H9 (cell line): ENCODE data around the gene MSI2. TPM values are rescaled to one million over a fixed set of nuclear protein-coding genes. Genes with fewer than 3 reads are reported as not detected.

Experiments used
- DNase-seq: peaks from one replicate; pipeline ENCODE4 v3.0.0-alpha.2; 2017
- H2AFZ ChIP-seq: one replicate; pipeline ENCODE4 v1.6.1; 2013; ENCODE audit warnings: mild to moderate bottlenecking, low read length, control low read depth, moderate library complexity
- H2AK5ac ChIP-seq: 2 replicates; pipeline ENCODE4 v1.6.1; 2013; ENCODE audit warnings: low read length, control low read depth, mixed read lengths; ENCODE audit not compliant: insufficient read length
- H2BK120ac ChIP-seq: one replicate; pipeline ENCODE4 v1.6.1; 2013; ENCODE audit warnings: low read depth, mild to moderate bottlenecking, low read length, control low read depth, inconsistent platforms; ENCODE audit not compliant: poor library complexity, severe bottlenecking
- H2BK12ac ChIP-seq: 2 replicates; pipeline ENCODE4 v1.6.1; 2013; ENCODE audit warnings: low read length, control low read depth, mixed read lengths, low read depth; ENCODE audit not compliant: insufficient read length
- H2BK15ac ChIP-seq: 2 replicates; pipeline ENCODE4 v1.6.1; 2013; ENCODE audit warnings: low read depth, low read length, control low read depth
- H2BK20ac ChIP-seq: one replicate; pipeline ENCODE4 v1.6.1; 2013; ENCODE audit warnings: low read depth, mild to moderate bottlenecking, low read length, control low read depth, inconsistent platforms; ENCODE audit not compliant: poor library complexity, severe bottlenecking
- H2BK5ac ChIP-seq: 2 replicates; pipeline ENCODE4 v1.6.1; 2013; ENCODE audit warnings: low read length, control low read depth, mixed read lengths; ENCODE audit not compliant: insufficient read length
- H3K14ac ChIP-seq: 2 replicates; pipeline ENCODE4 v1.6.1; 2013; ENCODE audit warnings: low read length, control low read depth; ENCODE audit not compliant: insufficient read depth
- H3K18ac ChIP-seq: 2 replicates; pipeline ENCODE4 v1.6.1; 2013; ENCODE audit warnings: low read depth, mild to moderate bottlenecking, mixed read lengths, low read length, control low read depth; ENCODE audit not compliant: insufficient read length
- H3K23ac ChIP-seq: 2 replicates; pipeline ENCODE4 v1.6.1; 2013; ENCODE audit warnings: low read length, control low read depth, mixed read lengths, low read depth; ENCODE audit not compliant: insufficient read length
- H3K23me2 ChIP-seq: 2 replicates; pipeline ENCODE4 v1.6.1; 2013; ENCODE audit warnings: low read depth, mild to moderate bottlenecking, mixed read lengths, low read length, control low read depth; ENCODE audit not compliant: insufficient read length, poor library complexity, severe bottlenecking
- H3K27ac ChIP-seq: 2 replicates; pipeline ENCODE4 v1.5.1; 2013; ENCODE audit warnings: low read length, control low read depth, mixed read lengths, low read depth; ENCODE audit not compliant: insufficient read length
- H3K27me3 ChIP-seq: 2 replicates; pipeline ENCODE4 v1.6.1; 2013; ENCODE audit warnings: low read length, control low read depth, inconsistent platforms; ENCODE audit not compliant: insufficient read depth
- H3K4ac ChIP-seq: 2 replicates; pipeline ENCODE4 v1.6.1; 2013; ENCODE audit warnings: low read depth, mild to moderate bottlenecking, control low read depth, inconsistent platforms, low read length, moderate library complexity
- H3K4me1 ChIP-seq: 2 replicates; pipeline ENCODE4 v1.6.1; 2013; ENCODE audit warnings: low read length, control low read depth, inconsistent platforms; ENCODE audit not compliant: insufficient read depth
- H3K4me2 ChIP-seq: 2 replicates; pipeline ENCODE4 v1.6.1; 2013; ENCODE audit warnings: low read length, control low read depth, mixed read lengths; ENCODE audit not compliant: insufficient read length, insufficient read depth
- H3K56ac ChIP-seq: 2 replicates; pipeline ENCODE4 v1.6.1; 2013; ENCODE audit warnings: low read depth, mild to moderate bottlenecking, mixed read lengths, low read length, control low read depth; ENCODE audit not compliant: insufficient read length
- H3K79me1 ChIP-seq: 2 replicates; pipeline ENCODE4 v1.6.1; 2013; ENCODE audit warnings: low read depth, mild to moderate bottlenecking, moderate library complexity, low read length, control low read depth, inconsistent platforms; ENCODE audit not compliant: insufficient read depth, poor library complexity, severe bottlenecking
- H3K79me2 ChIP-seq: 2 replicates; pipeline ENCODE4 v1.6.1; 2013; ENCODE audit warnings: low read length, control low read depth, inconsistent platforms; ENCODE audit not compliant: insufficient read depth
- H3K9ac ChIP-seq: 2 replicates; pipeline ENCODE4 v1.6.1; 2013; ENCODE audit warnings: low read length, control low read depth, mixed read lengths; ENCODE audit not compliant: insufficient read length; ENCODE audit errors: extremely low read depth
- H3K9me3 ChIP-seq: one replicate; pipeline ENCODE4 v1.6.1; 2013; ENCODE audit warnings: low read depth, low read length, inconsistent platforms; ENCODE audit not compliant: control insufficient read depth
- H3T11ph ChIP-seq: one replicate; pipeline ENCODE4 v1.6.1; 2013; ENCODE audit warnings: mild to moderate bottlenecking, low read length, control low read depth, inconsistent platforms
- H4K20me1 ChIP-seq: one replicate; pipeline ENCODE4 v1.6.1; 2013; ENCODE audit not compliant: control insufficient read depth, insufficient read length, insufficient read depth
- H4K5ac ChIP-seq: 2 replicates; pipeline ENCODE4 v1.6.1; 2013; ENCODE audit warnings: low read depth, mild to moderate bottlenecking, mixed read lengths, low read length, control low read depth; ENCODE audit not compliant: insufficient read length
- H4K8ac ChIP-seq: replicated peaks from 2 replicates; pipeline ENCODE4 v1.6.1; 2013; ENCODE audit warnings: low read length, control low read depth, mixed read lengths, low read depth; ENCODE audit not compliant: insufficient read length
- H4K91ac ChIP-seq: 2 replicates; pipeline ENCODE4 v1.6.1; 2013; ENCODE audit warnings: low read depth, mild to moderate bottlenecking, moderate library complexity, mixed read lengths, low read length, control low read depth; ENCODE audit not compliant: insufficient read length
- H3K27ac Mint-ChIP-seq, 3 experiments: 2 replicates in 2 of 3; 3 replicates in 1 of 3; pipeline ENCODE4 v1.8.0; 2020 to 2021; ENCODE audit warnings: mixed read lengths in 3 of 3, mild to moderate bottlenecking in 1 of 3, moderate library complexity in 1 of 3
- H3K27me3 Mint-ChIP-seq: 2 replicates; pipeline ENCODE4 v1.8.0; 2021; ENCODE audit warnings: low read depth, mild to moderate bottlenecking, moderate library complexity, mixed read lengths
- H3K36me3 Mint-ChIP-seq, 3 experiments: 2 replicates in 2 of 3; 3 replicates in 1 of 3; pipeline ENCODE4 v1.8.0; 2020 to 2021; ENCODE audit warnings: low read depth in 3 of 3, mixed read lengths in 3 of 3; ENCODE audit not compliant: insufficient read depth in 1 of 3
- H3K4me1 Mint-ChIP-seq, 2 experiments: 2 replicates each; pipeline ENCODE4 v1.8.0; 2020; ENCODE audit warnings: mixed read lengths in 2 of 2
- H3K4me3 Mint-ChIP-seq, 2 experiments: 2 replicates in 1 of 2; 3 replicates in 1 of 2; pipeline ENCODE4 v1.8.0; 2020 to 2021; ENCODE audit warnings: mild to moderate bottlenecking in 2 of 2, mixed read lengths in 2 of 2, moderate library complexity in 1 of 2
- H3K9me3 Mint-ChIP-seq, 2 experiments: 2 replicates in 1 of 2; 3 replicates in 1 of 2; pipeline ENCODE4 v1.8.0; 2020; ENCODE audit warnings: mild to moderate bottlenecking in 2 of 2, mixed read lengths in 2 of 2, moderate library complexity in 1 of 2
- WGBS: extraction: QIAGEN DNeasy Blood & Tissue Kit; methylation state at CpG from one replicate; pipeline ENCODE4 v1.1.7; 2013; ENCODE audit warnings: missing lambda C conversion rate, low lambda C conversion rate, mixed read lengths; ENCODE audit not compliant: insufficient read length; ENCODE audit errors: extremely low coverage; 5-methylcytosine and 5-hydroxymethylcytosine counted together
- total RNA-seq: library from RNA; stranded (reverse); gene quantifications from 2 replicates; pipeline ENCODE4 v1.2.1, GENCODE V29; 2021
- TF ChIP-seq, protein P1 (sequence below): fragments of 200-600 bp; sonication (generic); conservative IDR thresholded peaks from 3 replicates; pipeline ENCODE4 v1.8.0; 2021; ENCODE audit warnings: antibody characterized with exemption, mild to moderate bottlenecking

The MSI2 gene
- total RNA-seq, 1 experiment from 2014 or later: 98.5 TPM

DNA sequence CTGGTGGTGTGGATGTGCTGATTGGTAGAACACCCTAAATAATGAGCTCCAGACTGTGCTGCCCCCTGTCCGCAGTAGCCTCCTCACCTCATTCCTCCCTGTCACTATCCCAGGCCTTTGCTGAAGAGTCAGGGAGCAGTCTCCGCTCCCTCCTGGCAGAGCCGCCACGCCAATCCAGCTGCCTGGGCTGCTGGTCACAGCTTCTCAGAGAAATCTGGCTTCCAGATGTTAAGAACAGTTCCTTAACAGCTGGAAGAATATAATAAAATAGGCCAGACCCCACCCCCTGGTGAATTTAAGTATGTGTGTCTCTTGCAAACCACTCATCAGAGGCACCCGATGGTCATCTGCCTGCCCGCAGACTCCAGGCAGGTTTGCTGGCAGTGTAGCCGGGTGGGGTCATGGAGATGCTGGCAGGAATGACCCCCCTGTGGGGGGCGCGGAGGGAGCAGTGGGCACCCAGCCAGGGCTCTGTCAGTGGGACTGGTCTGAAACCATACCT lies 327.8 kb downstream of the MSI2 start:
- no peak overlapping the region for H3K56ac ChIP-seq
- H4K91ac ChIP-seq: no peak overlapping the region
- H3K4me2 ChIP-seq: no peak overlapping the region
- no peak overlapping the region for H3K18ac ChIP-seq
- no peaks in the 10 kb centered on the region for H3K27me3 ChIP-seq
- no peak overlapping the region for H2BK5ac ChIP-seq
- no peaks in the 10 kb centered on the region; a peak in 1 of 7 replicates for H3K36me3 Mint-ChIP-seq
- no peak overlapping the region for H2BK20ac ChIP-seq
- no peak overlapping the region for H3K4ac ChIP-seq
- H3K4me1 Mint-ChIP-seq: peaks cover 13 to 37% of the 10 kb centered on the region in 2 experiments
- TF ChIP-seq, protein P1, sequence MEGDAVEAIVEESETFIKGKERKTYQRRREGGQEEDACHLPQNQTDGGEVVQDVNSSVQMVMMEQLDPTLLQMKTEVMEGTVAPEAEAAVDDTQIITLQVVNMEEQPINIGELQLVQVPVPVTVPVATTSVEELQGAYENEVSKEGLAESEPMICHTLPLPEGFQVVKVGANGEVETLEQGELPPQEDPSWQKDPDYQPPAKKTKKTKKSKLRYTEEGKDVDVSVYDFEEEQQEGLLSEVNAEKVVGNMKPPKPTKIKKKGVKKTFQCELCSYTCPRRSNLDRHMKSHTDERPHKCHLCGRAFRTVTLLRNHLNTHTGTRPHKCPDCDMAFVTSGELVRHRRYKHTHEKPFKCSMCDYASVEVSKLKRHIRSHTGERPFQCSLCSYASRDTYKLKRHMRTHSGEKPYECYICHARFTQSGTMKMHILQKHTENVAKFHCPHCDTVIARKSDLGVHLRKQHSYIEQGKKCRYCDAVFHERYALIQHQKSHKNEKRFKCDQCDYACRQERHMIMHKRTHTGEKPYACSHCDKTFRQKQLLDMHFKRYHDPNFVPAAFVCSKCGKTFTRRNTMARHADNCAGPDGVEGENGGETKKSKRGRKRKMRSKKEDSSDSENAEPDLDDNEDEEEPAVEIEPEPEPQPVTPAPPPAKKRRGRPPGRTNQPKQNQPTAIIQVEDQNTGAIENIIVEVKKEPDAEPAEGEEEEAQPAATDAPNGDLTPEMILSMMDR: peak; percentile 43; the same call in 2 of the 3 replicates
- no peak overlapping the region for H3K23ac ChIP-seq
- peak; percentile 68 for DNase-seq
- no peaks in the 10 kb centered on the region for H3K79me2 ChIP-seq
- no peak overlapping the region for H4K5ac ChIP-seq
- H3K9ac ChIP-seq: no peak overlapping the region
- H3K9me3 Mint-ChIP-seq: no peaks in the 10 kb centered on the region
- H3K9me3 ChIP-seq: no peaks in the 10 kb centered on the region
- no peak overlapping the region for H2BK15ac ChIP-seq
- H3K79me1 ChIP-seq: no peaks in the 10 kb centered on the region
- no CpG with 5 or more reads among the region's 9 CpGs for WGBS
- no peak overlapping the region; a peak in 1 of 7 replicates for H3K27ac Mint-ChIP-seq
- no peaks in the 10 kb centered on the region for H4K20me1 ChIP-seq
- no peak overlapping the region for H3T11ph ChIP-seq
- no peaks in the 10 kb centered on the region for H3K23me2 ChIP-seq
- no peak overlapping the region for H2AK5ac ChIP-seq
- H3K27ac ChIP-seq: no peak overlapping the region
- no peak overlapping the region for H3K14ac ChIP-seq
- no peaks in the 10 kb centered on the region for H3K27me3 Mint-ChIP-seq
- H4K8ac ChIP-seq: no peak overlapping the region
- peaks cover 5% of the 10 kb centered on the region; the same call in 1 of the 2 replicates for H3K4me1 ChIP-seq
- no peak overlapping the region for H2BK120ac ChIP-seq
- no peak overlapping the region for H2AFZ ChIP-seq
- no peak overlapping the region for H2BK12ac ChIP-seq
- H3K4me3 Mint-ChIP-seq: no peak overlapping the region
